RWPE2 (cell line): Measurements from ENCODE around the gene TMEM245.
"Not testable (repeated sequence)": the region's sequence is repeated elsewhere in the genome, so short reads cannot be mapped to it uniquely, and the experiment has no call there.

ENCODE experiments used
- ATAC-seq: fragments of 200-7000 bp; cut with Tn5 transposase; 3 replicates; pipeline ENCODE4 v1.9.1; 2021; ENCODE audit warnings: low read depth
- DNase-seq: peaks from one replicate; pipeline ENCODE4 v3.0.0-alpha.2; 2020; ENCODE audit warnings: low spot score
- H3K27ac ChIP-seq: fragments of 450-650 bp; 2 replicates; pipeline ENCODE4 v1.5.1; 2017; ENCODE audit warnings: mild to moderate bottlenecking; ENCODE audit not compliant: poor library complexity, severe bottlenecking
- H3K27me3 ChIP-seq: fragments of 250-450 bp; sonication (Bioruptor Pico); 2 replicates; pipeline ENCODE4 v1.5.1; 2021; ENCODE audit warnings: mild to moderate bottlenecking, moderate library complexity; ENCODE audit not compliant: insufficient read depth, poor library complexity, severe bottlenecking
- H3K36me3 ChIP-seq: fragments of 250-450 bp; sonication (Bioruptor Pico); 2 replicates; pipeline ENCODE4 v1.5.1; 2020; ENCODE audit warnings: low read depth, mild to moderate bottlenecking, moderate library complexity
- H3K4me1 ChIP-seq: fragments of 250-450 bp; sonication (Bioruptor Pico); 2 replicates; pipeline ENCODE4 v1.5.1; 2021; ENCODE audit warnings: mild to moderate bottlenecking, moderate library complexity; ENCODE audit not compliant: insufficient read depth, poor library complexity, severe bottlenecking
- H3K4me3 ChIP-seq: fragments of 250-450 bp; sonication (Bioruptor Pico); 2 replicates; pipeline ENCODE4 v1.5.1; 2021; ENCODE audit warnings: mild to moderate bottlenecking, moderate library complexity; ENCODE audit not compliant: severe bottlenecking
- H3K9me3 ChIP-seq: fragments of 250-450 bp; sonication (Bioruptor Pico); 2 replicates; pipeline ENCODE4 v1.5.1; 2021; ENCODE audit warnings: mild to moderate bottlenecking, moderate library complexity; ENCODE audit not compliant: severe bottlenecking
- CTCF ChIP-seq: fragments of 450-650 bp; IDR thresholded peaks from one replicate; pipeline ENCODE4 v1.5.1; 2017; ENCODE audit warnings: mild to moderate bottlenecking, moderate library complexity; ENCODE audit not compliant: poor library complexity, severe bottlenecking

The TMEM245 gene

GRCh38 chr9:109138421-109138820, 18.7 kb upstream of the TMEM245 start:
- Histone ChIP-seq H3K9me3 (no peaks in the 10 kb centered on the region), H3K4me3 (no peak overlapping the region), H3K27ac (no peak overlapping the region), H3K36me3 (no peaks in the 10 kb centered on the region), H3K4me1 (no peaks in the 10 kb centered on the region), H3K27me3 (no peaks in the 10 kb centered on the region)
- DNase-seq = no peak
- no peak for TF ChIP-seq CTCF
- no peak for ATAC-seq

DNA sequence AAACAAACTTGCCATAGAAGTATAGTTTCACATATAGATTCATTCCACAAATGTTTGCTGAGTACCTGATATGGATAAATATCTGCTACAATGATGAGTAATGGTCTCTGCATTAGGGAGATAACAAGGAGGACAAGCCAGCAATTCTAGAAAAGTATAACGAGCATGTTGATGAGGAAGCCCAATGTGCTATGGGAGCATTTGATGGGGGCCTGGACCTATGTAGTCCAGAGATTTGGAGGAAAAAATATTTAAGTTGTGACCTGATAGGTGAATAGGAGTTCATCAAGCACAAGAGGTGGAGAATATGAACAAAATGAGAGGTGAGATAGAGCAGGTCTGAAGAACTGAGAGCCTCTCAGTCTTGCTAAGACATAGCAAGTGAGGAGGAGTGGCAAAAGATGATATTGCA, 14.4 kb upstream of the TMEM245 start:
- Histone ChIP-seq H3K9me3 (no peaks in the 10 kb centered on the region), H3K4me3 (no peak overlapping the region), H3K27me3 (no peaks in the 10 kb centered on the region), H3K4me1 (no peaks in the 10 kb centered on the region), H3K27ac (no peak overlapping the region), H3K36me3 (no peaks in the 10 kb centered on the region)
- ATAC-seq = no peak
- DNase-seq = no peak
- TF ChIP-seq CTCF = no peak

GRCh38 chr9:109133533-109133932, 13.8 kb upstream of the TMEM245 start:
- no peak for TF ChIP-seq CTCF
- Histone ChIP-seq H3K9me3 (no peaks in the 10 kb centered on the region), H3K36me3 (no peaks in the 10 kb centered on the region), H3K27ac (no peak overlapping the region), H3K27me3 (no peaks in the 10 kb centered on the region), H3K4me1 (no peaks in the 10 kb centered on the region), H3K4me3 (no peak overlapping the region)
- DNase-seq (no peak), ATAC-seq (no peak)

GRCh38 chr9:109132567-109133021, 12.8 kb upstream of the TMEM245 start:
- Histone ChIP-seq H3K27ac (no peak overlapping the region), H3K9me3 (no peaks in the 10 kb centered on the region), H3K27me3 (no peaks in the 10 kb centered on the region), H3K4me1 (no peaks in the 10 kb centered on the region), H3K36me3 (no peaks in the 10 kb centered on the region), H3K4me3 (no peak overlapping the region)
- ATAC-seq (no peak), DNase-seq (no peak)
- no peak for TF ChIP-seq CTCF

DNA sequence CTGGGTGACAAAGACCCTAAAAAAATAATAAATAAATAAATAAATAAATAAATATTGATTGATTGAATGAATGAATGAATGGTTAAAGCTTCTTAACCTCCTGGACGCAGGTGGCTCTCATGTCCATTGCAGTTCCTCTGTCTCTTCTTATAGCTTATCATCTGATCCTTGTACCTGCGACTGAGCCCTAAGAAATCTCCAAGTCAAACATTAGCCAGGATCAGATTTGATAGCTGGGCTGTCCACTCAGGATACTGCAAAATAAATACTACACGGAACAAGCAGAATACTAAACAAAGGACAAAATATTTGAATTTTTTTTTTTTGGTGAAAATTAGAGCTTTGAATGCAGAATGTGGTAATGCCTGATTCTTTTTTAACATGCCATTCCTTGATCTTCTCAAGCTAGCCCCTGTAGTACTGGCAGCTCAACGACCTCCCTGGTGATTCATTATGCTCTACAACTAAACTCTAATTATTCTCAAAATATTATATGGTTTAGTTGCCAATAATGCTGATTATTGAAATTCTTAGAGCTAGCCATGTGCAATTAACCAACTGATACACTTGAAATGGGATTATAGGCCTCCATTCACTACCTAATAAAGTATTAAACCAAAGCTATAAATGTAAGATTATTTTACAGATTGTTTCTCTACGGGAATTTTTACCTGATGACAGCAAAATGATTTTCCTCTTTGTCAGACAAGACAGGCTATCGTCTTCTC, 9.9 kb upstream of the TMEM245 start:
- H3K4me1 ChIP-seq = no peaks in the 10 kb centered on the region
- no peak overlapping the region for H3K4me3 ChIP-seq
- no peaks in the 10 kb centered on the region for H3K27me3 ChIP-seq
- H3K36me3 ChIP-seq = no peaks in the 10 kb centered on the region
- H3K9me3 ChIP-seq = no peaks in the 10 kb centered on the region
- TF ChIP-seq CTCF = no peak
- H3K27ac ChIP-seq = no peak overlapping the region
- no peak for ATAC-seq
- DNase-seq = no peak

- not testable (repeated sequence) for H3K27me3 ChIP-seq, DNase-seq, H3K27ac ChIP-seq, H3K36me3 ChIP-seq, H3K9me3 ChIP-seq, H3K4me1 ChIP-seq, H3K4me3 ChIP-seq, ATAC-seq
Observed at GRCh38 chr9:109126671-109127070, 6.9 kb upstream of the TMEM245 start.
